ENCODE data around the gene TULP4. TPM values are rescaled to one million over a fixed set of nuclear protein-coding genes. Genes with fewer than 3 reads are reported as not detected.

The TULP4 gene
- total RNA-seq, 1 experiment from 2014 or later, result 21.5 TPM

- ATAC-seq (no peak), DNase-seq (no peak)
- intact Hi-C loops (cut with micrococcal nuclease), result no loop called here
- H3K79me2 ChIP-seq (ENCODE audit: low read length), result no peaks in the 10 kb centered on the region
- no peaks in the 10 kb centered on the region for H4K20me1 ChIP-seq (ENCODE audit: low read length)
- BruUV-seq (replicated peaks), result no TSS peak
- ChIA-PET POLR2A (ENCODE audit: unreplicated experiment) (no interaction called here), CTCF (no interaction called here)
- H3F3A ChIP-seq (ENCODE audit: low read length, unreplicated experiment), result no peaks in the 10 kb centered on the region
- H3K4me2 ChIP-seq (ENCODE audit: low read length), result no peak overlapping the region
- H3K4me3 ChIP-seq (ENCODE audit: low read length), result no peak overlapping the region
- no peak overlapping the region for H3K27ac ChIP-seq (ENCODE audit: low read length)
- H3K27me3 ChIP-seq (ENCODE audit: low read length), result no peaks in the 10 kb centered on the region
- no peaks in the 10 kb centered on the region for H3K9me2 ChIP-seq (replicated peaks; ENCODE audit: low read length)
- H2AFZ ChIP-seq (ENCODE audit: low read length), result no peak overlapping the region
- no peaks in the 10 kb centered on the region for H3K4me1 ChIP-seq (ENCODE audit: insufficient read depth, low read length)
- no peaks in the 10 kb centered on the region for H3K36me3 ChIP-seq (ENCODE audit: low read depth, low read length)
- no peak overlapping the region for H3K9ac ChIP-seq (ENCODE audit: low read length)
- TF ChIP-seq, protein P1, sequence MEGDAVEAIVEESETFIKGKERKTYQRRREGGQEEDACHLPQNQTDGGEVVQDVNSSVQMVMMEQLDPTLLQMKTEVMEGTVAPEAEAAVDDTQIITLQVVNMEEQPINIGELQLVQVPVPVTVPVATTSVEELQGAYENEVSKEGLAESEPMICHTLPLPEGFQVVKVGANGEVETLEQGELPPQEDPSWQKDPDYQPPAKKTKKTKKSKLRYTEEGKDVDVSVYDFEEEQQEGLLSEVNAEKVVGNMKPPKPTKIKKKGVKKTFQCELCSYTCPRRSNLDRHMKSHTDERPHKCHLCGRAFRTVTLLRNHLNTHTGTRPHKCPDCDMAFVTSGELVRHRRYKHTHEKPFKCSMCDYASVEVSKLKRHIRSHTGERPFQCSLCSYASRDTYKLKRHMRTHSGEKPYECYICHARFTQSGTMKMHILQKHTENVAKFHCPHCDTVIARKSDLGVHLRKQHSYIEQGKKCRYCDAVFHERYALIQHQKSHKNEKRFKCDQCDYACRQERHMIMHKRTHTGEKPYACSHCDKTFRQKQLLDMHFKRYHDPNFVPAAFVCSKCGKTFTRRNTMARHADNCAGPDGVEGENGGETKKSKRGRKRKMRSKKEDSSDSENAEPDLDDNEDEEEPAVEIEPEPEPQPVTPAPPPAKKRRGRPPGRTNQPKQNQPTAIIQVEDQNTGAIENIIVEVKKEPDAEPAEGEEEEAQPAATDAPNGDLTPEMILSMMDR (conservative IDR thresholded peaks at IDR 0.05; ENCODE audit: low read depth, low read length), result no peak
- TF ChIP-seq EZH2phosphoT487 (IDR thresholded peaks at IDR 0.05; ENCODE audit: borderline replicate concordance, low read length) (no peak), EZH2 (IDR thresholded peaks at IDR 0.05; ENCODE audit: low read length, unreplicated experiment) (no peak)
- H3K9me3 ChIP-seq (ENCODE audit: low read length), result no peaks in the 10 kb centered on the region
Measured at GRCh38 chr6:158369241-158369640, 57.0 kb downstream of the TULP4 start.

DNA sequence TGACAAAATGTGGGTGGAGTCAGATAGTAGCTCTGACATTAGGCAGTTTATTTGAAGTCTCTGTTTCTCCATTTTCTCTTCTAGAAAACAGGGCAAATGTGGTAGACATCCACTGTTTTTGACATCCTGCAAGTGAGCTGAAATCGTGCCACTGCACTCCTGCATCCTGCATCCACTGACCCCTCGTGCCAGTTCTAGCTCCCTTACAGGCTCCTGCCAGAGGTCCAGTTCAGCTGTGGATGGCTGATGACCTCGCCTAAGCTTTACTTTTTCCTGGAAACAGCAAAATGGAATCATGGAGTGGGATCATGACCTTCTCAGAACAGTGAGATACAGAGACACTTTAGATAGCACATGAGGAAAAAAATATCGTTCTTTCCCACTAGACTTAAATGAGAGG is 58.5 kb downstream of the TULP4 start:
- no TSS peak for BruUV-seq (replicated peaks)
- Histone ChIP-seq H3K9me2 (replicated peaks; ENCODE audit: low read length) (no peaks in the 10 kb centered on the region), H3F3A (ENCODE audit: low read length, unreplicated experiment) (no peaks in the 10 kb centered on the region), H2AFZ (ENCODE audit: low read length) (no peak overlapping the region), H3K27me3 (ENCODE audit: low read length) (no peaks in the 10 kb centered on the region), H3K79me2 (ENCODE audit: low read length) (no peaks in the 10 kb centered on the region), H3K27ac (ENCODE audit: low read length) (no peak overlapping the region), H3K4me1 (ENCODE audit: insufficient read depth, low read length) (no peaks in the 10 kb centered on the region), H3K9ac (ENCODE audit: low read length) (no peak overlapping the region), H3K4me3 (ENCODE audit: low read length) (no peak overlapping the region), H4K20me1 (ENCODE audit: low read length) (no peaks in the 10 kb centered on the region), H3K36me3 (ENCODE audit: low read depth, low read length) (no peaks in the 10 kb centered on the region), H3K9me3 (ENCODE audit: low read length) (no peaks in the 10 kb centered on the region), H3K4me2 (ENCODE audit: low read length) (no peak overlapping the region)
- ATAC-seq (no peak), DNase-seq (no peak)
- CTCF ChIA-PET, result no interaction called here
- POLR2A ChIA-PET (ENCODE audit: unreplicated experiment), result no interaction called here
- TF ChIP-seq EZH2 (IDR thresholded peaks at IDR 0.05; ENCODE audit: low read length, unreplicated experiment), result no peak
- intact Hi-C loops (cut with micrococcal nuclease), result no loop called here

DNA sequence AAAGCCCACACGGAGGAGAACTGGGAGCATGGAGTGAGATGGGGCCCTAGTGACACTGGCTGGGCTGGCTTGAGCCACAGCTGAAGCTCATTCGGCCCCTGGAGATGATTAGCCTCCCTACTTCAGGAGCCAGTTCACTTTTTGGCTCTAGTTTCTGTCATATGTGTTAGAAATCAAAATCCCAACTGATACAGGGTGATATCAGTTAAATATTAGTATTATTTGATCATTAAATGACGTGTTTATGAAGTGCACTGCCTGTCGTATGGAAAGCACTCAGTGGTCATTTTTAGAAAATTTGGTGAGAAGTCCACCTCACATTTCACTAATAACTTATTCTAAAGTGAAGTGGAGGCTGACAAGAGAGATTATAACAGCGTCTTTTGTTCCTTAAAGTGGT is 59.0 kb downstream of the TULP4 start:
- no peak for DNase-seq
- H3K9me2 ChIP-seq (replicated peaks; ENCODE audit: low read length), result no peaks in the 10 kb centered on the region
- TF ChIP-seq, protein P1 (conservative IDR thresholded peaks at IDR 0.05; ENCODE audit: low read depth, low read length), result no peak
- TF ChIP-seq EZH2phosphoT487 (IDR thresholded peaks at IDR 0.05; ENCODE audit: borderline replicate concordance, low read length) (no peak), EZH2 (IDR thresholded peaks at IDR 0.05; ENCODE audit: low read length, unreplicated experiment) (no peak)
- H3K79me2 ChIP-seq (ENCODE audit: low read length), result no peaks in the 10 kb centered on the region
- ChIA-PET POLR2A (ENCODE audit: unreplicated experiment) (no interaction called here), CTCF (no interaction called here)
- H4K20me1 ChIP-seq (ENCODE audit: low read length), result no peaks in the 10 kb centered on the region
- ATAC-seq, result no peak
- no peak overlapping the region for H3K27ac ChIP-seq (ENCODE audit: low read length)
- H3K4me1 ChIP-seq (ENCODE audit: insufficient read depth, low read length), result no peaks in the 10 kb centered on the region
- H3K9ac ChIP-seq (ENCODE audit: low read length), result no peak overlapping the region
- H3K36me3 ChIP-seq (ENCODE audit: low read depth, low read length), result no peaks in the 10 kb centered on the region
- H3K27me3 ChIP-seq (ENCODE audit: low read length), result no peaks in the 10 kb centered on the region
- intact Hi-C loops (cut with micrococcal nuclease), result no loop called here
- H2AFZ ChIP-seq (ENCODE audit: low read length), result no peak overlapping the region
- no peak overlapping the region for H3K4me2 ChIP-seq (ENCODE audit: low read length)
- no TSS peak for BruUV-seq (replicated peaks)
- no peak overlapping the region for H3K4me3 ChIP-seq (ENCODE audit: low read length)
- no peaks in the 10 kb centered on the region for H3K9me3 ChIP-seq (ENCODE audit: low read length)
- no peaks in the 10 kb centered on the region for H3F3A ChIP-seq (ENCODE audit: low read length, unreplicated experiment)

Measured in PC-3 (cell line).